GM23338 (cell line): ENCODE data around the gene C8G. TPM values are rescaled to one million over a fixed set of nuclear protein-coding genes. Genes with fewer than 3 reads are reported as not detected.
A peak's percentile ranks its signal among the peaks of the same experiment; 100 is the strongest.

ENCODE experiments used
- ATAC-seq: fragments of 200-7000 bp; cut with Tn5 transposase; 3 replicates; pipeline ENCODE4 v1.9.1; 2020
- DNase-seq: peaks from one replicate; pipeline ENCODE4 v3.0.0-alpha.2; 2015; ENCODE audit warnings: low spot score
- H2AFZ ChIP-seq: fragments of 200-600 bp; sonication (generic); 2 replicates; pipeline ENCODE4 v1.8.0; 2016; ENCODE audit warnings: antibody characterized with exemption, mild to moderate bottlenecking, moderate library complexity
- H3F3A ChIP-seq: fragments of 200-600 bp; sonication (generic); replicated peaks from 2 replicates; pipeline ENCODE4 v1.8.0; 2017; ENCODE audit warnings: antibody characterized with exemption, mixed run types, low read depth
- H3K27ac ChIP-seq: fragments of 200-600 bp; sonication (generic); 2 replicates; pipeline ENCODE4 v1.6.1; 2016; ENCODE audit warnings: low read depth
- H3K27me3 ChIP-seq: fragments of 200-600 bp; sonication (generic); 2 replicates; pipeline ENCODE4 v1.8.0; 2016; ENCODE audit warnings: mild to moderate bottlenecking, mixed run types, moderate library complexity; ENCODE audit not compliant: insufficient read depth
- H3K36me3 ChIP-seq: fragments of 200-600 bp; sonication (generic); 2 replicates; pipeline ENCODE4 v1.8.0; 2016; ENCODE audit warnings: mild to moderate bottlenecking; ENCODE audit not compliant: insufficient read depth
- H3K4me1 ChIP-seq: fragments of 200-600 bp; sonication (generic); 2 replicates; pipeline ENCODE4 v1.8.0; 2016; ENCODE audit warnings: mild to moderate bottlenecking, moderate library complexity; ENCODE audit not compliant: insufficient read depth
- H3K4me2 ChIP-seq: fragments of 200-600 bp; sonication (generic); 2 replicates; pipeline ENCODE4 v1.7.1; 2017; ENCODE audit warnings: mixed run types
- H3K4me3 ChIP-seq: fragments of 200-600 bp; sonication (generic); 2 replicates; pipeline ENCODE4 v1.6.1; 2016; ENCODE audit warnings: mixed run types
- H3K79me2 ChIP-seq: fragments of 200-600 bp; sonication (generic); replicated peaks from 2 replicates; pipeline ENCODE4 v1.8.0; 2017; ENCODE audit warnings: mild to moderate bottlenecking; ENCODE audit not compliant: insufficient read depth
- H3K9me2 ChIP-seq: fragments of 200-600 bp; sonication (generic); 2 replicates; pipeline ENCODE4 v1.8.0; 2017; ENCODE audit not compliant: insufficient read depth
- H4K20me1 ChIP-seq: fragments of 200-600 bp; sonication (generic); replicated peaks from 2 replicates; pipeline ENCODE4 v1.8.0; 2017; ENCODE audit warnings: mild to moderate bottlenecking; ENCODE audit not compliant: insufficient read depth
- H3K27ac Mint-ChIP-seq: 2 replicates; pipeline ENCODE4 v1.8.0; 2020; ENCODE audit warnings: inconsistent platforms, mild to moderate bottlenecking, moderate library complexity, mixed read lengths
- H3K27me3 Mint-ChIP-seq: 3 replicates; pipeline ENCODE4 v1.8.0; 2022; ENCODE audit warnings: low read depth, mild to moderate bottlenecking, moderate library complexity, mixed read lengths, inconsistent platforms; ENCODE audit not compliant: insufficient read depth, poor library complexity
- H3K36me3 Mint-ChIP-seq: 3 replicates; pipeline ENCODE4 v1.8.0; 2021; ENCODE audit warnings: low read depth, mild to moderate bottlenecking, inconsistent platforms, moderate library complexity, mixed read lengths
- H3K4me1 Mint-ChIP-seq: 3 replicates; pipeline ENCODE4 v1.8.0; 2020; ENCODE audit warnings: mild to moderate bottlenecking, inconsistent platforms, mixed read lengths
- H3K4me3 Mint-ChIP-seq: 3 replicates; pipeline ENCODE4 v1.8.0; 2021; ENCODE audit warnings: moderate library complexity, mild to moderate bottlenecking, inconsistent platforms, mixed read lengths
- H3K9me3 Mint-ChIP-seq: 3 replicates; pipeline ENCODE4 v1.8.0; 2020; ENCODE audit warnings: moderate library complexity, mild to moderate bottlenecking, inconsistent platforms, mixed read lengths
- CREB1 ChIP-seq: fragments of 250-450 bp; sonication (Bioruptor Pico); IDR thresholded peaks from 2 replicates; pipeline ENCODE4 v1.5.0; 2020; ENCODE audit warnings: low read depth, mild to moderate bottlenecking, moderate library complexity
- CTCF ChIP-seq, 2 experiments: fragments of 200-600 bp in 1 of 2; sonication (generic) in 1 of 2; conservative IDR thresholded peaks; 2 replicates each; pipeline versions ENCODE4 v1.5.1 to v1.6.1; 2016 to 2017; ENCODE audit warnings: antibody characterized with exemption in 2 of 2, low read depth in 2 of 2, mild to moderate bottlenecking in 2 of 2, moderate library complexity in 1 of 2
- ETS1 ChIP-seq: IDR thresholded peaks from 2 replicates; pipeline ENCODE4 v1.6.1; 2016; ENCODE audit warnings: antibody characterized with exemption
- EZH2 ChIP-seq: fragments of 200-600 bp; sonication (generic); IDR thresholded peaks from one replicate; pipeline ENCODE4 v1.8.0; 2017; ENCODE audit warnings: antibody characterized with exemption, mild to moderate bottlenecking, low read depth; ENCODE audit not compliant: unreplicated experiment
- EZH2phosphoT487 ChIP-seq: fragments of 200-600 bp; sonication (generic); IDR thresholded peaks from one replicate; pipeline ENCODE4 v1.8.1; 2018; ENCODE audit warnings: antibody characterized with exemption; ENCODE audit not compliant: unreplicated experiment
- JUNB ChIP-seq: IDR thresholded peaks from one replicate; pipeline ENCODE4 v1.6.1; 2016; ENCODE audit warnings: antibody characterized with exemption; ENCODE audit not compliant: unreplicated experiment
- NANOG ChIP-seq: IDR thresholded peaks from 2 replicates; pipeline ENCODE4 v1.6.1; 2016; ENCODE audit warnings: antibody characterized with exemption, borderline replicate concordance
- POLR2AphosphoS5 ChIP-seq: IDR thresholded peaks from 2 replicates; pipeline ENCODE4 v1.6.1; 2016; ENCODE audit warnings: antibody characterized with exemption, low read depth
- REST ChIP-seq: IDR thresholded peaks from one replicate; pipeline ENCODE4 v1.6.1; 2018; ENCODE audit warnings: antibody characterized with exemption; ENCODE audit not compliant: unreplicated experiment
- STAT1 ChIP-seq: IDR thresholded peaks from one replicate; pipeline ENCODE4 v1.6.1; 2016; ENCODE audit warnings: antibody characterized with exemption; ENCODE audit not compliant: unreplicated experiment
- ZNF114 ChIP-seq: fragments of 250-450 bp; sonication (Bioruptor Pico); IDR thresholded peaks from 2 replicates; pipeline ENCODE4 v1.5.0; 2020; ENCODE audit warnings: mild to moderate bottlenecking, moderate library complexity
- ZNF331 ChIP-seq: fragments of 250-450 bp; sonication (Bioruptor Pico); IDR thresholded peaks from 2 replicates; pipeline ENCODE4 v1.5.0; 2020; ENCODE audit warnings: low read depth, mild to moderate bottlenecking, moderate library complexity
- ZNF462 ChIP-seq: fragments of 250-450 bp; sonication (Bioruptor Pico); IDR thresholded peaks from 2 replicates; pipeline ENCODE4 v1.5.0; 2020; ENCODE audit warnings: mild to moderate bottlenecking, moderate library complexity
- polyA plus RNA-seq: library from polyadenylated mRNA; unstranded; fragments of >200 nt; fragmentation: Nextera tagmentation; extraction: Ambion mirVana; gene quantifications from 2 replicates; pipeline ENCODE4 v1.2.1, GENCODE V29; 2016
- total RNA-seq: library from RNA; depleted of rRNA; stranded (reverse); fragments of >200 nt; shearing (Covaris generic); gene quantifications from 2 replicates; pipeline ENCODE4 v1.2.3, GENCODE V29; 2014

C8G gene
- total and polyA plus RNA-seq, 2 experiments from 2014 or later, result not detected

GRCh38 chr9:136978865-136979544 is 34.0 kb downstream of the C8G start:
- Histone ChIP-seq H3F3A (no peaks in the 10 kb centered on the region), H2AFZ (0 out of 2 replicates have a peak overlapping the region, but pooled peaks have one; percentile 52), H4K20me1 (no peaks in the 10 kb centered on the region), H3K9me2 (no peaks in the 10 kb centered on the region), H3K27ac (no peak overlapping the region), H3K36me3 (no peaks in the 10 kb centered on the region), H3K79me2 (no peaks in the 10 kb centered on the region), H3K4me3 (peak overlapping the region; percentile 36; the same call in 1 of the 2 replicates), H3K4me2 (peak overlapping the region; percentile 64; the same call in 1 of the 2 replicates), H3K27me3 (peaks cover 4% of the 10 kb centered on the region), H3K4me1 (no peaks in the 10 kb centered on the region)
- H3K36me3 Mint-ChIP-seq, result no peaks in the 10 kb centered on the region
- DNase-seq, result peak; percentile 90
- peak; percentile 26 for ATAC-seq
- H3K4me3 Mint-ChIP-seq, result no peak overlapping the region
- H3K4me1 Mint-ChIP-seq, result peaks cover 2% of the 10 kb centered on the region; the same call in 2 of the 3 replicates
- no peak for TF ChIP-seq JUNB
- TF ChIP-seq ZNF114 (CRISPR knock-in tag), result no peak
- TF ChIP-seq STAT1, result no peak
- TF ChIP-seq CTCF (conservative IDR thresholded peaks at IDR 0.05; ENCODE audit: low read depth in 2 of 2), result no peak
- TF ChIP-seq POLR2AphosphoS5, result no peak
- TF ChIP-seq NANOG, result no peak
- no peak for TF ChIP-seq EZH2
- TF ChIP-seq EZH2phosphoT487, result no peak
- TF ChIP-seq ETS1, result no peak
- no peak for TF ChIP-seq CREB1 (CRISPR knock-in tag)
- TF ChIP-seq ZNF462 (CRISPR knock-in tag), result no peak
- TF ChIP-seq REST, result no peak
- no peak for TF ChIP-seq ZNF331 (CRISPR knock-in tag)
- peaks cover 11% of the 10 kb centered on the region for H3K27me3 Mint-ChIP-seq
- H3K27ac Mint-ChIP-seq, result no peak overlapping the region
- H3K9me3 Mint-ChIP-seq, result no peaks in the 10 kb centered on the region
